ENCODE results near the gene GJA4.

DNA sequence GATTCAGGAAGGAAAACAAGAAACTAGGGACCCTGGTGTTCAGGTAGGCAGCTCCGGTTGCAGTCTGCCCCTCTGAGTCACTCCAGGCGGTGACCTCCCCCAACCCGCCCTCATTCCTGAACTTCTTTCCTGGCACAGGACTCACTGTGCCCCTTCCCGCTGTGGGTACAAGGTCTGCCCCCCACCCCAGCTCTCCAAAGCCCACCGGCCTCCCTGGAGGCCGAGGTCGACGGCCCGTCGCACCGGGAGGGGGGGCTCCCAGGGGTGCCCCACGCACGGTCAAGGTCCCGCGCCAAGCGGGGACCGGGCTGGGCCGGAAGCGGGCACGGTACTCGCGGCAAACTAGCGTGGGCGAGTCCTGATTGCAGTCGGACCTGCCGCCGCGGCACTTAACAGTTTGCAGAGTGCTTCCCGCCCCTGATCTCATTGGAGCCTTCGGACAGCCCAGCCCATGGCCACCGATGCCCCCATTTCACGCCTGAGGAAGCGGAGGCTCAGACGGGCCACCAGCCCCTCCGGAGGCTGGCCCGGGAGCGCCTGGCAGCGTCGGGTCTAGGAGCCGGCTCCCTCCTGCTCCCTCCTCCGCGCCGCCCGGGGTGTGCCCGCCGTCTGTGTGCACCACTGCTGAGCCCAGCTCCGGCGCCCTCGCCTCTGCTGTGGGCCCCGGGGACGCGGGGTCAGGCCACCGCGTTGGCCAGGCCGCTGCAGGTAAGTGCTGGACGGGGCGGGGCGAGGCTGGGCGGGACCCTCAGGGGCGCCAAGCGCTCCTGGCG is 11.5 kb upstream of the GJA4 start, which contains the start of gene GJB3:
- TF ChIP-seq, protein P1, sequence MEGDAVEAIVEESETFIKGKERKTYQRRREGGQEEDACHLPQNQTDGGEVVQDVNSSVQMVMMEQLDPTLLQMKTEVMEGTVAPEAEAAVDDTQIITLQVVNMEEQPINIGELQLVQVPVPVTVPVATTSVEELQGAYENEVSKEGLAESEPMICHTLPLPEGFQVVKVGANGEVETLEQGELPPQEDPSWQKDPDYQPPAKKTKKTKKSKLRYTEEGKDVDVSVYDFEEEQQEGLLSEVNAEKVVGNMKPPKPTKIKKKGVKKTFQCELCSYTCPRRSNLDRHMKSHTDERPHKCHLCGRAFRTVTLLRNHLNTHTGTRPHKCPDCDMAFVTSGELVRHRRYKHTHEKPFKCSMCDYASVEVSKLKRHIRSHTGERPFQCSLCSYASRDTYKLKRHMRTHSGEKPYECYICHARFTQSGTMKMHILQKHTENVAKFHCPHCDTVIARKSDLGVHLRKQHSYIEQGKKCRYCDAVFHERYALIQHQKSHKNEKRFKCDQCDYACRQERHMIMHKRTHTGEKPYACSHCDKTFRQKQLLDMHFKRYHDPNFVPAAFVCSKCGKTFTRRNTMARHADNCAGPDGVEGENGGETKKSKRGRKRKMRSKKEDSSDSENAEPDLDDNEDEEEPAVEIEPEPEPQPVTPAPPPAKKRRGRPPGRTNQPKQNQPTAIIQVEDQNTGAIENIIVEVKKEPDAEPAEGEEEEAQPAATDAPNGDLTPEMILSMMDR (IDR thresholded peaks at IDR 0.05) = no peak
- TF ChIP-seq POLR2A (IDR thresholded peaks at IDR 0.05) = no peak

Data from upper lobe of left lung (tissue), 4 donors.